K562 (cell line): ENCODE data around the gene ZC3H10. TPM values are rescaled to one million over a fixed set of nuclear protein-coding genes. Genes with fewer than 3 reads are reported as not detected.
A peak's percentile ranks its signal among the peaks of the same experiment; 100 is the strongest.

Experiments used
- AFF4 ChIP-seq: sonication (generic); formaldehyde crosslinking; IDR thresholded peaks from 2 replicates; pipeline ENCODE4 v1.8.0; 2023; ENCODE audit warnings: mild to moderate bottlenecking, missing genetic modification reagents
- CREB1 ChIP-seq, 2 experiments: sonication (generic) in 1 of 2; formaldehyde crosslinking in 1 of 2; IDR thresholded peaks; 2 replicates each; pipeline versions ENCODE4 v1.6.1 to v1.8.0; 2012 to 2022; ENCODE audit warnings: inconsistent platforms in 1 of 2, mild to moderate bottlenecking in 1 of 2, missing genetic modification reagents in 1 of 2, moderate library complexity in 1 of 2
- GABPB1 ChIP-seq: sonication (generic); formaldehyde crosslinking; IDR thresholded peaks from 2 replicates; pipeline ENCODE4 v1.8.0; 2022; ENCODE audit warnings: mild to moderate bottlenecking, missing genetic modification reagents
- HMGN3 ChIP-seq: IDR thresholded peaks from 2 replicates; pipeline ENCODE4 v1.6.1; 2011; ENCODE audit warnings: borderline replicate concordance, low read depth, mild to moderate bottlenecking, mixed read lengths, low read length; ENCODE audit not compliant: insufficient read length; ENCODE audit errors: extremely low read depth
- MAX ChIP-seq: sonication (generic); formaldehyde crosslinking; IDR thresholded peaks from 2 replicates; pipeline ENCODE4 v1.9.0; 2022; ENCODE audit warnings: mild to moderate bottlenecking, missing genetic modification reagents
- MBD1 ChIP-seq: fragments of 250-450 bp; sonication (Bioruptor Pico); IDR thresholded peaks from 2 replicates; pipeline ENCODE4 v1.8.0; 2022; ENCODE audit warnings: inconsistent platforms
- MTA1 ChIP-seq: fragments of 450-650 bp; IDR thresholded peaks from 2 replicates; pipeline ENCODE4 v1.6.1; 2017; ENCODE audit warnings: borderline replicate concordance
- NCOA6 ChIP-seq: fragments of 450-650 bp; IDR thresholded peaks from 2 replicates; pipeline ENCODE4 v1.6.1; 2017; ENCODE audit warnings: mild to moderate bottlenecking
- NFATC3 ChIP-seq: fragments of 450-650 bp; IDR thresholded peaks from 2 replicates; pipeline ENCODE4 v1.6.1; 2017; ENCODE audit warnings: mild to moderate bottlenecking
- RAD21 ChIP-seq, 2 experiments: fragments of 250-450 bp in 1 of 2; fragments of 450-650 bp in 1 of 2; sonication (Bioruptor Pico) in 1 of 2; formaldehyde crosslinking in 1 of 2; IDR thresholded peaks in 1 of 2; conservative IDR thresholded peaks in 1 of 2; 2 replicates each; pipeline versions ENCODE4 v1.4.0 to v1.8.0; 2020 to 2022; ENCODE audit warnings: mild to moderate bottlenecking in 2 of 2, moderate library complexity in 1 of 2
- RB1 ChIP-seq: fragments of 450-650 bp; IDR thresholded peaks from 2 replicates; pipeline ENCODE4 v1.6.1; 2017; ENCODE audit warnings: low read depth, mild to moderate bottlenecking
- RBFOX2 ChIP-seq: fragments of 200-400 bp; formaldehyde crosslinking; IDR thresholded peaks from 2 replicates; pipeline ENCODE4 v1.6.1; 2017; ENCODE audit warnings: low read depth, mild to moderate bottlenecking, low read length, moderate library complexity
- RBM17 ChIP-seq: fragments of 200-400 bp; formaldehyde crosslinking; IDR thresholded peaks from 2 replicates; pipeline ENCODE4 v1.6.1; 2017; ENCODE audit warnings: low read depth, mild to moderate bottlenecking, low read length, borderline replicate concordance
- RBM39 ChIP-seq: fragments of 200-400 bp; formaldehyde crosslinking; optimal IDR thresholded peaks from 2 replicates; pipeline ENCODE3; 2018; ENCODE audit warnings: low read depth, low read length
- SMAD4 ChIP-seq: fragments of 250-450 bp; sonication (Bioruptor Pico); conservative IDR thresholded peaks from 2 replicates; pipeline ENCODE4 v1.8.0; 2021; ENCODE audit warnings: inconsistent platforms, mild to moderate bottlenecking, moderate library complexity
- ZBTB1 ChIP-seq: sonication (generic); formaldehyde crosslinking; IDR thresholded peaks from 2 replicates; pipeline ENCODE4 v1.8.1; 2023; ENCODE audit warnings: missing genetic modification reagents, low read depth, mild to moderate bottlenecking, borderline replicate concordance
- ZBTB9 ChIP-seq: fragments of 450-650 bp; formaldehyde crosslinking; IDR thresholded peaks from 2 replicates; pipeline ENCODE4 v1.4.0; 2020; ENCODE audit warnings: mild to moderate bottlenecking, moderate library complexity
- ZC3H8 ChIP-seq: fragments of 450-650 bp; IDR thresholded peaks from 2 replicates; pipeline ENCODE4 v1.6.1; 2017
- polyA plus RNA-seq, 8 experiments: library from polyadenylated mRNA; depleted of rRNA in 4 of 8; stranded (reverse) in 5 of 8; unstranded in 3 of 8; fragments of >200 nt; fragmentation: Nextera tagmentation in 2 of 8; fragmentation: Illumina TruSeq in 1 of 8; extraction: Ambion mirVana in 2 of 8; extraction: Trizol in 1 of 8; gene quantifications; 2 replicates each; pipeline versions ENCODE4 v1.2.1 to v1.2.3, GENCODE V29; 2011 to 2014; ENCODE audit warnings: inconsistent platforms in 1 of 8, missing spikeins in 1 of 8
- total RNA-seq, 7 experiments: library from RNA; depleted of rRNA in 6 of 7; stranded (reverse); fragments of >200 nt in 6 of 7; fragmentation: Illumina TruSeq in 2 of 7; extraction: Trizol in 2 of 7; gene quantifications; 2 replicates each; pipeline versions ENCODE4 v1.2.1 to v1.2.3, GENCODE V29; 2011 to 2021; ENCODE audit warnings: low replicate concordance in 1 of 7

Gene ZC3H10
- total and polyA plus RNA-seq, 9 of the 15 experiments (the other 6 are each of a cell fraction or from before 2014, with no cell fraction given), result 0.31 to 4.1 (median 1.6) TPM

GRCh38 chr12:56078931-56079722 lies 38.9 kb upstream of the ZC3H10 start (continued):
- 0 out of 2 replicates have a peak, but pooled peaks have one; percentile 16 for TF ChIP-seq AFF4 (CRISPR knock-in tag)
- TF ChIP-seq RB1, result peak; percentile 52; the same call in 1 of the 2 replicates
- peak; percentile 36 for TF ChIP-seq SMAD4 (CRISPR knock-in tag)
- TF ChIP-seq ZBTB9 (CRISPR knock-in tag), result peak; percentile 47; the same call in 1 of the 2 replicates
- TF ChIP-seq NCOA6, result peak; percentile 71
- TF ChIP-seq NFATC3, result no peak
- TF ChIP-seq MTA1, result no peak
- TF ChIP-seq ZBTB1 (CRISPR knock-in tag), result peak; percentile 56; the same call in 1 of the 2 replicates
- peak; percentile 79 for TF ChIP-seq HMGN3
- TF ChIP-seq RBM39, result no peak
- peak; percentile 82; the same call in 1 of the 2 replicates for TF ChIP-seq MBD1 (CRISPR knock-in tag)
- TF ChIP-seq MAX (CRISPR knock-in tag), result no peak
- peak; percentile 66 for TF ChIP-seq RBFOX2
- TF ChIP-seq GABPB1 (CRISPR knock-in tag), result peak; percentile 41; the same call in 1 of the 2 replicates
- TF ChIP-seq RAD21 (CRISPR knock-in tag; conservative IDR thresholded peaks at IDR 0.05 in 1 of 2, IDR thresholded peaks at IDR 0.05 in 1 of 2), result peak in 1 of 2 experiments; percentile 26; a peak in 1 of 4 replicates
- TF ChIP-seq RBM17, result no peak
- TF ChIP-seq ZC3H8, result no peak
- 0 out of 2 replicates have a peak, but pooled peaks have one; percentile 32 for TF ChIP-seq CREB1 (IDR thresholded peaks at IDR 0.05)
- 0 out of 2 replicates have a peak, but pooled peaks have one; percentile 26 for TF ChIP-seq CREB1 (CRISPR knock-in tag; IDR thresholded peaks at IDR 0.05)
